KBM-7 (cell line): ENCODE results near the gene TLR1.
A peak's percentile ranks its signal among the peaks of the same experiment; 100 is the strongest.

Experiments
- DNase-seq: peaks from one replicate; pipeline ENCODE4 v3.0.0-alpha.2; 2015
- in situ Hi-C: fragments of 300-500 bp; cut with MboI; formaldehyde crosslinking; loops from 2 replicates; pipeline ENCODE4 v1.14.3; 2020; ENCODE audit warnings: low sequenced_read_pairs, low pct_unique_long_range_greater_than_20kb, mixed read lengths

The TLR1 gene, protein sequence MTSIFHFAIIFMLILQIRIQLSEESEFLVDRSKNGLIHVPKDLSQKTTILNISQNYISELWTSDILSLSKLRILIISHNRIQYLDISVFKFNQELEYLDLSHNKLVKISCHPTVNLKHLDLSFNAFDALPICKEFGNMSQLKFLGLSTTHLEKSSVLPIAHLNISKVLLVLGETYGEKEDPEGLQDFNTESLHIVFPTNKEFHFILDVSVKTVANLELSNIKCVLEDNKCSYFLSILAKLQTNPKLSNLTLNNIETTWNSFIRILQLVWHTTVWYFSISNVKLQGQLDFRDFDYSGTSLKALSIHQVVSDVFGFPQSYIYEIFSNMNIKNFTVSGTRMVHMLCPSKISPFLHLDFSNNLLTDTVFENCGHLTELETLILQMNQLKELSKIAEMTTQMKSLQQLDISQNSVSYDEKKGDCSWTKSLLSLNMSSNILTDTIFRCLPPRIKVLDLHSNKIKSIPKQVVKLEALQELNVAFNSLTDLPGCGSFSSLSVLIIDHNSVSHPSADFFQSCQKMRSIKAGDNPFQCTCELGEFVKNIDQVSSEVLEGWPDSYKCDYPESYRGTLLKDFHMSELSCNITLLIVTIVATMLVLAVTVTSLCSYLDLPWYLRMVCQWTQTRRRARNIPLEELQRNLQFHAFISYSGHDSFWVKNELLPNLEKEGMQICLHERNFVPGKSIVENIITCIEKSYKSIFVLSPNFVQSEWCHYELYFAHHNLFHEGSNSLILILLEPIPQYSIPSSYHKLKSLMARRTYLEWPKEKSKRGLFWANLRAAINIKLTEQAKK

DNA sequence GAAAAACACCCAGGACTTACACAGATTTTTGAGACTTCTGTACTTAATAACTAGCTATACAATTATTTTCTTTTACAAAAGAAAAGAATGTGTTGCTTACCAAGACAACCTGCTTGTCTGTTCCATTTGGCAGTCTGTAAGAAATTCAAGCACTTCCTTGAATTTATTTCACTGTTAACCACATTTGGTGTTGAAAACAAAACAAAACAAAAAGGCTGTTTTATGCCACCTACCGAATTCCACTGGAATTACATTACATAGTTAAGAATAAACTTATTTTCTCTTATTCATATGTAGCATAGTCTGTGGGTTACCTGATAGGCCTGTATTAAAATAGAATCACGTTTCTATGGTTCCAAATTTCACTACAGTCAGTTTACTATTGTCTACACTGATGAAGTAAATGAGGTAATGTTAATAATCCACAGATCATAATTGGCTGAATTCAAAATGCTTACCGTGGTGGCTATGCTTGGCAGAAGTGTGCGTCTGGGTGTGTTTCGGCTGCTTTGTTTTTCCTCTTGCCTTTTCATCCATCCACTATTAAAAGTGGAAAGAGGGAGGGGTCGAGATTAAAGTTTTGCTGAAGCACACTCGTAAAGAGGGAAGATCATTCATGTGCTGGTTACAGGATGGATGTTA lies at the start of gene TLR1:
TLR1 (minus strand) TSS at position 138 of the 642 bp plus-strand sequence. CDS start 5,960 bp downstream, outside the sequence.
- peak; percentile 80 for DNase-seq
- in situ Hi-C loops = no loop called here

DNA sequence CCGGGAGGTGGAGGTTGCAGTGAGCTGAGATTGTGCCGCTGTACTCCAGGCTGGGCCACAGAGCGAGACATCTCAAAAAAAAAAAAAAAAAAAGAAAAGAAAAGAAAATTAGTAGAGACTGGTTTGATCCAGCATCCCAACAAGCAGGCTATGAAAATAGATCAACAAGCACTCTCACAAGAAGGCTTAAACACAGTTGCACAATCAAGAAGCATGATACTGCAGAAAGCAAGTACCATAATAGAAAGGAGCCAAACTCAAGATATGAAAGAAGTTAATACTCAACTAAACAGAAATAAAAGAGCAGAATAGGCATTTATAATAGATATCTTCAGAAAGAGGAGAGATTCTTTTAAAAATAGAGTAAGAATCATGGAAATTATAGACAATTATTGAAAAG lies 41.4 kb upstream of the TLR1 start:
- DNase-seq = no peak
- in situ Hi-C loops = no loop called here

DNA sequence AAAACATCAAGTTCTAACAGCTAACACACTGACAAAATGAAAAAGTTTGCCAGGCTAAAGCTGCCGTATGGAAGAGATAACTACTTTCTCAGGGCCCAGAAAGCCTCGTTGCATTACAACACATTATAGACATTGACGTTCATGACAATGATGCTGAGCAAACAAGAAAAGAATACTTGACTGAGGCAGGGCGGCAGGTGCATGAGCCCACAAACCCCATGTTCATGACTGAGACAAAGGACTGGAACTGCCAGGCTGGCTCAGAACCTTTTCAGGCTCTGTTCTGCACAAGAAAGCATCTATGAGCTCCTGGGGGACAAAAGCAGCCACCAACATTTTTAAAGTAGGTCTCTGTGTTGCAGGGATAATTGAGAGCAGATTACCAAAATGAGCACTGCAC lies 38.4 kb upstream of the TLR1 start:
- no peak for DNase-seq
- in situ Hi-C loops = no loop called here

DNA sequence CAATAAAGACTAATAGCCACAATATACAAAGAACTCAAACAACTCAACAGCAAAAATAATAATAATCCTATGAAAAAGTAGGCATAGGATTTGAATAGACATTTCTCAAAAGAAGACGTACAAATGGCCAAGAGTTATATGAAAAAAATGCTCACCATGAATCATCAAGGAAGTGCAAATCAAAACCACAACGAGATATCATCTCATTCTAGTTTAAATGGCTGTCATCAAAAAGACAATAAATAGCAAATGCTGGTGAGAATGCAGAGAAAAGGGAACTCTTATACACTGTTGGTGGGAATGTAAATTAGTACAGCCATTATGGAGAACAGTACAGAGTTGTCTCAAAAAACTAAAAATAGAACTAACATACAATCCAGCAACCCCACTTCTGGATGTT lies 33.3 kb upstream of the TLR1 start:
- peak; percentile 69 for DNase-seq
- in situ Hi-C loops = no loop called here

DNA sequence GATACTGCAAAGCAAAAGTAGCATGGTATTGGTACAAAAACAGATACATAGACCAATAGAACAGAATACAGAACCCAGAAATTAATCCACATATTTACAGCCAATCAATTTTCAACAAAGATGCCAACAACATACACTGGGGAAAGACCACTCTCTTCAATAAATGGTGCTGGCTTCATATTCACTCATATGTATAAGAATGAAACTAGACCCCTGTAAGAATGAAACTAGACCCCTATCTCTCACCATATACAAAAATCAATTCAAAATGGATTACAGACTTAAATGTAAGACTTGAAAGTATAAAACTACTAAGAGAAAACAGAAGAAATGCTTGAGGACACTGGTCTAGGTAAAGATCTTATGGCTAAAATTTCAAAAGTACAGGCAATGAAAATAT lies 32.7 kb upstream of the TLR1 start:
- in situ Hi-C loops = no loop called here
- DNase-seq = no peak

DNA sequence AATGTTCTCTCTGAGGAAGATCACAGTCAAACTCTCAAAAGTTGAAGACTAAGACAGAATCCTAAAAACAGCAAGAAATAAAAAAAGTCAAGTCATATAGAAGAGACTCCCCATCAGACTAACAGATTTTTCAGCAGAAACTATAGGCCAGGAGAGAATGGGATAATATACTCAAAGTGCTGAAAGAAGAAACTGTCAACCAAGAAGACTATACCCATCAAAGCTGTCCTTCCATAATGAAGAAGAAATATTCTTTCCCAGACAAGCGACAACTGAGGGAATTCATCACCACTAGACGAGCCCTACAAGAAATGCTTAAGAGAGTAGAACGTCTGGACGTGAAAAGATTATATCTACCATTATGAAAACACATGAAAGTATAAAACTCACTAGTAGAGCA lies 30.0 kb upstream of the TLR1 start:
- in situ Hi-C loops = no loop called here
- DNase-seq = no peak

DNA sequence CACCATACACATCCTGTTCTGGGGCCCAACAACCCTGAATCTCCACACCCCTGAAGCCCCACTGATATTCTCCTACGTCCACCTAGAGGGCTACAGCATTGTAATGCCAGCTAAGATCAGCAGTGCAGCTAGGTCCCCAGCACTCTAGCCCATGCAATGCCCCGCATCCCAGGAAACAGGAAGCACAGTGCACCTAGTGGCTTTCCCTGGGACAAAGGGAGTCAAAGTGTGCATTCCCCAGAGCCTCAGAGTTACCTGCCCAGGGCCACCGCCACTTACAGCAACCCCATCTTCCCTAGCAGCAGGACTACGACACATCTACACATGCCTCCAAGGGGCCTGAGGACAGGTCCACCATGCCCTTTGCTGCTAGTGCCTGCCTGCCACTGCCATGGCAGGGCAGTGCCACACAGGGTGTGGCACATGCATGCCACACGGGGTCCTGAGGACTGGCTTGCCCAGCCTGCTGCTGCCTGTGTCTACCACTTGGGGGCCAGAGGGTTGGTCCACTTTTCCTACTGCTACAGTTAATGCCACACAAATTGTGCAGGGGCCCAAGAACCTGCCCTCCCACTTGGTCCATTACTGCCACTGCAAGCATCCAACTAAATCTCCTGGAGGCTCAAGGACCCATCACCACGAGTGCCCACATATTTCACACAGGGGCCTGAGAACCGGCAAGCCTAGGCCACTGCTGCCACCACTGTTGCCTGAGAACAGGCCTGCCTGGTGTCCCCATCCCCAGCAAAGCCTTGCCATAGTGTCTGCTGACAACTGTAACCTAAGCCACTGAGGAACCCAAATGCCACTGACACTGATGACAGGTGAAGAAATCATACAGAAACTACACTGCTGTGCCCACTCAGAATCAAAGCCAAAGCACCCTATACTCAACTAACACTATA lies 28.3 kb upstream of the TLR1 start:
- in situ Hi-C loops = no loop called here

DNA sequence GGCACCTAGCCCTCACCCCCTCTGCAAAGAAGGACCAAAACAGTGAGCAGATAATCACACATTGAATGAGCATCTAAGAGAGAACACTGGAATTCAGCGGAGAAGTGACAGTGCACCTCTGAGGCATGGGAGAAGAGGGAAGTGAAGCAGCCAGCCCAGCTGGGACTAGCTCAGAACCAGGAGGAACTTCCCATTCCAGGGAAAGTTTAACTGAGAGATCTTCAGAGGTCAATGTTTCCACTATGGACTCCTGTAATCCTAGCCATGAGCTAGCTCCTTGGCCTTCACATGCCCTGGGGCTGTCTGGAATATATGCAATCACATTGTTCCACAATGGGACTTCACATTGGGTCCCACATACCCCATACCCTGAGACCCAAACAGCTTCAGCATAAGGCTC lies 27.6 kb upstream of the TLR1 start:
- in situ Hi-C loops = no loop called here
- no peak for DNase-seq

More for the DNA sequence above, 28.3 kb upstream of the TLR1 start:
- no peak for DNase-seq

DNA sequence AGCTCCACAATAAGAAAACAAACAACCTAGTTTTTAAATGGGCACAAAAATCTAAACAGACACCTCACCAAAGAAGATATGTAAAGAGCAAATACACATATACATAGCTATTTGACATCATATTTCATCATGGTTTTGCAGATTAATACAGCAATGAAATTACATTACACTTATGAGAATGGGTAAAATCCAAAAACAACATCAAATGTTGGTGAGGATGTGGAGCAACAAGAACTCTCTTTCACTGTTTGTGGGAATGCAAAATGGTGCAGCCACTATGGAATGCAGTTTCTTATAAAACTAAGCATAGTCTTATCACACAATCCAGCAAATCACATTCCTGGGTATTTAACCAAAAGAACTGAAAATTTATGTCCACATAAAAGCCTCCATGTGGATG lies 27.1 kb upstream of the TLR1 start:
- no peak for DNase-seq
- in situ Hi-C loops = no loop called here

DNA sequence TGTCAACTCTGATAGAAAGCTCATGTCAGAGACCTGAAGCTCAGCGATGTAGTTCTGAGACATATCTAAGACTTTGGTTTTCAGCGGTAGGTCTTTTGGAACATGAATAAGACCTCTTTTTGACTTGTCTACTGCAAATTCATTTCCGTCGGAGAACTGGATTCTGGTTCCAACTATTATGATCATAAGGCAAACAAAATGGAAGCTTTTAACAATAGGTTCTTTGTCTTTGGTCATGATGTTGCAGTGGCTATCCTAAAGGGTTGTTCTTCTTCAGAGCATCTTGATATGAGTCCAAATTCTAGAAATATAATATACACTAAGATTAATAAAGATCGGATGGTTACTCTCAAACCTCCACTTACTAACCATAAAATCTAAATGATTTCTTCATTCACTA lies 24.6 kb upstream of the TLR1 start:
- in situ Hi-C loops = no loop called here
- no peak for DNase-seq

DNA sequence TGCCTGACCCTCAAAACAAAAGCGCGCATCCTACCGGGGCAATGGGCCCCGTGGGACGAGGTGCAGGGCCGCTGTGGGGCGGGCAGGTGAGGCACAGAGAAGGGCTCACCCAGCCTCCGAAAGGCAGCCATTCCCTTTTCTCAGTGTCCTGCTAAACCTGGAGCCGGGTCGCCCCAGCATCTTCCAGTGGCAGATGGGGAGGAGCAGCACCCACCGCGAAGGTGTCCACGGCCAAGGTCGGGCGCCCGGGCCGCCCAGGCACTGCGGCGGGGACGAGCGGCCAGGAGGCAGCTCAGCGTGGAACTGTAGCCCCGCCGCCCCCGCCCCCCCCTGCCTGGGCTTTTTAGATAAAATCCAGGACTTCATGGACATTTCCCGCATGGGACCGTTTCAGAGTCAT lies 19.2 kb upstream of the TLR1 start:
- in situ Hi-C loops = no loop called here
- DNase-seq = no peak

DNA sequence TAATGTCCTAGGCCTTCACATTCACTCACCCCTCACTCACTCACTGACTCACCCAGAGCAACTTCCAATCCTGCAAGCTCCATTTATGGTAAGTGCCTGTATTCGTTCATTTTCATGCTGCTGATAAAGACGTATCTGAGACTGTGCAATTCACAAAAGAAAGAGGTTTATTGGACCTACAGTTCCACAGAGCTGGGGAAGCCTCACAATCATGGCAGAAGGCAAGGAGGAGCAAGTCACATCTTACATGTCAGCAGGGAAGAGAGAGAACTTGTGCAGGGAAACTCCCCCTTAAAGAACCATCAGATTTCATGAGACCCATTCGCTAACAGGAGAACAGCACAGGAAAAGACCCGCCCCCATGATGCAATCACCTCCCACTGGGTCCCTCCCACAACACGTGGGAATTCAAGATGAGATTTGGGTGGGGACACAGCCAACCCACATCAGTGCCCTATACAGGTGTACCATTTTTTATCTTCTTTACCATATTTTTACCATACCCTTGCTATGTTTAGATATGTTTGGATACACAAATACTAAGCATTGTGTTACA lies 18.2 kb upstream of the TLR1 start:
- in situ Hi-C loops = no loop called here
- DNase-seq = no peak

DNA sequence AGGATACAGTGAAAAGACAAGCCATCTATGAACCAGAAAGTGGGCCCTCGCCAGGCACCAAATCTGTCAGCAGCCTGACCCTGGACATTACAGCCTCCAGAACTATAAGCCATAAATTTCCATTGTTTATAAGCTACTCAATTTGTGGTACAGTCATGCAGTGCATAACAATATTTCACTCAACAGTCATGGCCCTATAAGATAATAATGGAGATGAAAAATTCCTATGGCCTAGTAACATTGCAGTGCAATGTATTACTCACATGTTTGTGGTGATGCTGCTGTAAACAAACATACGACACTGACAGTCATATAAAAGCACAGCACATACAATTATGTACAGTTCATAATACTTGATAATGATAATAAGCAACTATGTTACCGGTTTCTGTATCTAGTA lies 17.1 kb upstream of the TLR1 start:
- in situ Hi-C loops = no loop called here
- DNase-seq = no peak

DNA sequence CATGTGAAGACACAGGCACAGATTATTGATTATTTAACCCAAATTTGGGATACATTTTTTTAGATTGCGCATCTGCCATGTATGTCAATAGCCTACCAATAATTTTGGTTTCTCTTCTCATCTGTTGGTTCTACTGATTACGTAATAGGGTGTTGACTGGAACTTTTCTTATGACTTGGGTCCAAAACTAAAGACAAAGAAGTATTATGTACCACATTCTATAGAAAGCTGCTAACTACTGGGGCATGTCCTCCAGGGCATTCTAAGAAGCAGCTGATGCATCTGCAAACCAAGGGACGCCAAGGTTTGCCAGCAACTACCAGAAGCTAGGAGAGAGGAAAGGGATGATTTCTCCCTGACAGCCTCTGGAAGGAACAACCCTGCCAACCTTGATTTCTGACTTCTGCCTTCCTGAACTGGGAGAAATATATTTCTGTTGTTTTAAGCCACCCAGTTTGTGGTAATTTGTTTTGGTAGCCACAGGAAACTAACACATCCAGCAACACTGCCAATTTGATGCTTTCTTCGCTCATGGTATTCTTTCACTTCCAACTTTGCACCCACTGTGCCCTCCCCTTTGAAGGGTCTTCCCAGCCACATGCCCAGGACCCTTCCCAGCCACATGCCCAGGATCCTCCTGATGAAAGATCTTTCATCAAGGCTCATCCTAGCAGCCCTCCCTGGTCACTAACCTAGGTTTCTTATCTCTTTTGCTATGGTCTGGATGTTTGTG lies 15.9 kb upstream of the TLR1 start:
- no peak for DNase-seq
- in situ Hi-C loops = no loop called here

DNA sequence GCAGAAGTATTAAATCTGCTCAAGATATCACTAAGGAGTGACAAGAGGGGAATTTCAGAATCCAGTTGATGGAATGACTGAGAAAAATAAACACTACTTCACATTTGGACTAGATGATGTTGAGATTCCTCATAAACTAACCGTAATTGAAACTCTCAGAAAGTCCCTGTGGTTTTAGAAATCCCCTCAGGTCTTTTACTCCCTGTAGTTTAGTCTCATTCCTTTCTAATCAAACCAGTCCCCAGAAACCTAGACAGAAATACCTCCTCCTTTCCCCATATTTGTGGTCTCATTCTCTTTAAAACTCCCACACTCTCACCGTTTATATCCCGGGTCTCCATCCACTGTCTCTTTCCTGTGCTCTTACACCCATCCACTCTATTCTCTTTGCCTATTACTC lies 15.0 kb upstream of the TLR1 start:
- DNase-seq = no peak
- in situ Hi-C loops = no loop called here

DNA sequence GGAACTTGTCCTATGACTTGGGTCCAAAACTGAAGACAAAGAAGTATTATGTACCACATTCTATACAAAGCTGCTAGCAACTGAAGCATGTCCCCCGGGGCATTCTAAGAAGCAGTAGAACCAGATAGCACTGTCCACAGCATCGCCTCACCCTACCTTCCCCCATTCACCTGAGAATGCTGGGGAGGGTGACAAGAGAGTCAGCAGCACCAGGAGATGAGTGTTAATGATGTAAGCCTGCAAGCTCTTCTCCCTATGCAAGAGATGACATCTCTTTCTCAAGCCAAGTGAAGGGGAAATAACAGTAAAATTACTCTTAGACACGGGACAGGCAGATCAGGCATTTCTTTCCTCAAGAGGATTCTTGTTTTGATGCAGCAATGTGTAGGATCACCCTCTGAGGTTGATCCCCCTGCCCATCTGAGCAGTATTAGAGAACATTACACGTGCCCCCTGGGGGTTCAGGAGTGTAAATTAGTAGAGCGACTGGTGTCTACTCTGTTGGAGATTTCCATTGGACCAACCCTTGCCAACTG lies 13.9 kb upstream of the TLR1 start:
- in situ Hi-C loops = no loop called here
- no peak for DNase-seq

DNA sequence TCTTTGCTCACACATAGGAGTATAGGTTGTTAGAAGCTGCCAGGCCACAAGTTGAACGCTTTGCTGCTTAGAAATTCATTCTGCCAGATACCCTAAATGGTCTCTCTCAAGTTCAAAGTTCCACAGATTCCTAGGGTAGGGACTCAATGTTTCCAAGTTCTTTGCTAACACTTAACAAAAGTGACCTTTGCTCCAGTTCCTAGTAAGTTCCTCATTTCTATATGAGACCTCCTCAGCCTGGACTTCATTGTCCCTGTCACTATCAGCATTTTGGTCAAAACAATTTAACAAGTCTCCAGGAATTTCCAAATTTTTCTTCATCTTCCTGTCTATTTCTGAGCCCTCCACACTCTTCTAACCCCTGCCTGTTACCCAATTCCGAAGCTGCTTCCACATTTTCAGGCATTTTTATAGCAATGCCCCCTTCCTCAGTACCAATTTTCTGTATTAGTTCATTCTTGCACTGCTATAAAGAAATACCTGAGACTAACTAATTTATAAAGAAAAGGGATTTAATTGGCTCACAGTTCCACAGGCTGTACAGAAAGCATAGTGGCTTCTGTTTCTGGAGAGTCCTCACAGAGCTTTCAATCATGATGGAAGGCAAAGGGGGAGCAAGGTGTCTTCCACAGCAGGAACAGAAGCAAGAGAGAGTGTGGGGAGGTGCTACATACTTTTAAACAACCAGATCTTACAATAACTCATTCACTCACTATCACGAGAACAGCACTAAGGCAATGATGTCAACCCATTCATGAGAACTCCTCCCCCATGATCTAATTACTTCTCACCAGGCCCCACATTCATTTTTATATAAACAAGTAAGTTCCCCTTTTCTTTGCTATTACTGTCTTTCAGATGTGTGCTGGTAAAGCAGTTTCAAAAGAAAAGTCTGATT lies 11.5 kb upstream of the TLR1 start:
- DNase-seq = peak; percentile 90
- in situ Hi-C loops = no loop called here
